Hepatocyte (in vitro differentiated cells): ENCODE results near the gene GTF3C1. TPM values are rescaled to one million over a fixed set of nuclear protein-coding genes. Genes with fewer than 3 reads are reported as not detected.
"Not testable (repeated sequence)": the region's sequence is repeated elsewhere in the genome, so short reads cannot be mapped to it uniquely, and the experiment has no call there.

Source experiments
- DNase-seq: peaks from one replicate; pipeline ENCODE4 v3.0.0-alpha.2; 2016; ENCODE audit warnings: low spot score
- H2AFZ ChIP-seq: fragments of 200-600 bp; sonication (generic); 2 replicates; pipeline ENCODE4 v1.6.0; 2016; ENCODE audit warnings: antibody characterized with exemption, mild to moderate bottlenecking
- H3K27ac ChIP-seq: fragments of 200-600 bp; sonication (generic); 2 replicates; pipeline ENCODE4 v1.5.1; 2016; ENCODE audit warnings: mild to moderate bottlenecking
- H3K27me3 ChIP-seq: fragments of 200-600 bp; sonication (generic); 2 replicates; pipeline ENCODE4 v1.6.1; 2016
- H3K36me3 ChIP-seq: fragments of 200-600 bp; sonication (generic); replicated peaks from 2 replicates; pipeline ENCODE4 v1.5.1; 2016; ENCODE audit warnings: low read depth; ENCODE audit not compliant: insufficient read depth
- H3K4me1 ChIP-seq: fragments of 200-600 bp; sonication (generic); 2 replicates; pipeline ENCODE4 v1.5.1; 2016; ENCODE audit warnings: mild to moderate bottlenecking, moderate library complexity; ENCODE audit not compliant: insufficient read depth
- H3K4me2 ChIP-seq: fragments of 200-600 bp; sonication (generic); 2 replicates; pipeline ENCODE4 v1.6.0; 2016
- H3K4me3 ChIP-seq: fragments of 200-600 bp; sonication (generic); 2 replicates; pipeline ENCODE4 v1.5.1; 2016; ENCODE audit warnings: mild to moderate bottlenecking
- H3K79me2 ChIP-seq: fragments of 200-600 bp; sonication (generic); 2 replicates; pipeline ENCODE4 v1.6.0; 2017; ENCODE audit warnings: mild to moderate bottlenecking
- H3K9me2 ChIP-seq: fragments of 200-600 bp; sonication (generic); replicated peaks from 2 replicates; pipeline ENCODE4 v1.6.0; 2017; ENCODE audit warnings: mild to moderate bottlenecking; ENCODE audit not compliant: insufficient read depth
- H3K9me3 ChIP-seq: fragments of 200-600 bp; sonication (generic); 2 replicates; pipeline ENCODE4 v1.5.1; 2016; ENCODE audit warnings: low read depth, mild to moderate bottlenecking
- H4K20me1 ChIP-seq: fragments of 200-600 bp; sonication (generic); 2 replicates; pipeline ENCODE4 v1.6.0; 2016; ENCODE audit warnings: mild to moderate bottlenecking; ENCODE audit not compliant: insufficient read depth, poor library complexity, severe bottlenecking
- EZH2 ChIP-seq: fragments of 200-600 bp; sonication (generic); IDR thresholded peaks from 2 replicates; pipeline ENCODE4 v1.6.1; 2016; ENCODE audit warnings: antibody characterized with exemption, mild to moderate bottlenecking, borderline replicate concordance
- EZH2phosphoT487 ChIP-seq: fragments of 200-600 bp; sonication (generic); IDR thresholded peaks from one replicate; pipeline ENCODE4 v1.6.1; 2018; ENCODE audit warnings: antibody characterized with exemption, mild to moderate bottlenecking, low read depth, moderate library complexity; ENCODE audit not compliant: unreplicated experiment, severe bottlenecking
- WGBS: methylation state at CpG from one replicate; pipeline ENCODE4 v1.1.6; 2016; ENCODE audit warnings: low lambda C conversion rate; ENCODE audit errors: missing lambda C conversion rate; 5-methylcytosine and 5-hydroxymethylcytosine counted together
- polyA plus RNA-seq: library from polyadenylated mRNA; unstranded; fragments of >200 nt; fragmentation: Nextera tagmentation; extraction: Ambion mirVana; gene quantifications from 2 replicates; pipeline ENCODE4 v1.2.1, GENCODE V29; 2016
- total RNA-seq: library from RNA; depleted of rRNA; stranded (reverse); fragments of >200 nt; gene quantifications from 2 replicates; pipeline ENCODE4 v1.2.3, GENCODE V29; 2014
- TF ChIP-seq, protein P1 (sequence below): fragments of 200-600 bp; sonication (generic); IDR thresholded peaks from 2 replicates; pipeline ENCODE4 v1.5.1; 2016; ENCODE audit warnings: antibody characterized with exemption, mild to moderate bottlenecking; ENCODE audit not compliant: poor library complexity

Gene GTF3C1
- total and polyA plus RNA-seq, 2 experiments from 2014 or later, result 41.5 to 59.6 TPM

GRCh38 chr16:27434141-27435051 is 115.3 kb downstream of the GTF3C1 start:
- Histone ChIP-seq H3K4me3 (no peak overlapping the region), H3K36me3 (no peaks in the 10 kb centered on the region), H3K9me2 (no peaks in the 10 kb centered on the region), H3K27me3 (no peaks in the 10 kb centered on the region), H3K9me3 (no peaks in the 10 kb centered on the region), H2AFZ (no peak overlapping the region), H3K4me1 (no peaks in the 10 kb centered on the region), H4K20me1 (no peaks in the 10 kb centered on the region), H3K79me2 (no peaks in the 10 kb centered on the region), H3K4me2 (no peak overlapping the region), H3K27ac (no peak overlapping the region)
- no peak for DNase-seq
- WGBS, result 91% methylated on average over 16 of the region's 16 CpGs
- no peak for TF ChIP-seq EZH2phosphoT487
- TF ChIP-seq EZH2, result no peak
- TF ChIP-seq, protein P1, sequence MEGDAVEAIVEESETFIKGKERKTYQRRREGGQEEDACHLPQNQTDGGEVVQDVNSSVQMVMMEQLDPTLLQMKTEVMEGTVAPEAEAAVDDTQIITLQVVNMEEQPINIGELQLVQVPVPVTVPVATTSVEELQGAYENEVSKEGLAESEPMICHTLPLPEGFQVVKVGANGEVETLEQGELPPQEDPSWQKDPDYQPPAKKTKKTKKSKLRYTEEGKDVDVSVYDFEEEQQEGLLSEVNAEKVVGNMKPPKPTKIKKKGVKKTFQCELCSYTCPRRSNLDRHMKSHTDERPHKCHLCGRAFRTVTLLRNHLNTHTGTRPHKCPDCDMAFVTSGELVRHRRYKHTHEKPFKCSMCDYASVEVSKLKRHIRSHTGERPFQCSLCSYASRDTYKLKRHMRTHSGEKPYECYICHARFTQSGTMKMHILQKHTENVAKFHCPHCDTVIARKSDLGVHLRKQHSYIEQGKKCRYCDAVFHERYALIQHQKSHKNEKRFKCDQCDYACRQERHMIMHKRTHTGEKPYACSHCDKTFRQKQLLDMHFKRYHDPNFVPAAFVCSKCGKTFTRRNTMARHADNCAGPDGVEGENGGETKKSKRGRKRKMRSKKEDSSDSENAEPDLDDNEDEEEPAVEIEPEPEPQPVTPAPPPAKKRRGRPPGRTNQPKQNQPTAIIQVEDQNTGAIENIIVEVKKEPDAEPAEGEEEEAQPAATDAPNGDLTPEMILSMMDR, result no peak

- no peaks in the 10 kb centered on the region for H3K4me1 ChIP-seq
- H3K79me2 ChIP-seq, result no peaks in the 10 kb centered on the region
- H3K36me3 ChIP-seq, result no peaks in the 10 kb centered on the region
- no peak overlapping the region for H3K27ac ChIP-seq
- no peak for DNase-seq
- no peaks in the 10 kb centered on the region for H4K20me1 ChIP-seq
- H3K4me2 ChIP-seq, result no peak overlapping the region
- H3K27me3 ChIP-seq, result no peaks in the 10 kb centered on the region
- H3K9me2 ChIP-seq, result no peaks in the 10 kb centered on the region
- H3K4me3 ChIP-seq, result no peak overlapping the region
- 87% methylated on average over 8 of the region's 8 CpGs for WGBS
- no peak overlapping the region for H2AFZ ChIP-seq
- H3K9me3 ChIP-seq, result no peaks in the 10 kb centered on the region
- TF ChIP-seq, protein P1, result no peak
- TF ChIP-seq EZH2phosphoT487, result no peak
- no peak for TF ChIP-seq EZH2
Observed at GRCh38 chr16:27433636-27434035, 116.1 kb downstream of the GTF3C1 start.

- not testable (repeated sequence) for H3K27ac ChIP-seq, H3K9me3 ChIP-seq, H3K4me2 ChIP-seq, H4K20me1 ChIP-seq, H2AFZ ChIP-seq, H3K9me2 ChIP-seq, H3K4me1 ChIP-seq, H3K36me3 ChIP-seq, DNase-seq, H3K4me3 ChIP-seq, H3K27me3 ChIP-seq, H3K79me2 ChIP-seq
- whole genome bisulfite sequencing, result 81% methylated on average over 5 of the region's 5 CpGs
Observed at GRCh38 chr16:27433191-27433590, 116.5 kb downstream of the GTF3C1 start.

GRCh38 chr16:27432558-27432957 is 117.2 kb downstream of the GTF3C1 start:
- TF ChIP-seq EZH2phosphoT487 (no peak), EZH2 (no peak)
- TF ChIP-seq, protein P1, result no peak
- Histone ChIP-seq H2AFZ (no peak overlapping the region), H3K4me3 (no peak overlapping the region), H3K27ac (no peak overlapping the region), H3K27me3 (no peaks in the 10 kb centered on the region), H4K20me1 (no peaks in the 10 kb centered on the region), H3K36me3 (no peaks in the 10 kb centered on the region), H3K9me3 (no peaks in the 10 kb centered on the region), H3K4me1 (no peaks in the 10 kb centered on the region), H3K79me2 (no peaks in the 10 kb centered on the region), H3K9me2 (no peaks in the 10 kb centered on the region), H3K4me2 (no peak overlapping the region)
- 58% methylated on average over 6 of the region's 6 CpGs for WGBS
- DNase-seq, result no peak
